Measurements from ENCODE around the gene ZNF101. TPM values are rescaled to one million over a fixed set of nuclear protein-coding genes. Genes with fewer than 3 reads are reported as not detected.
"Not testable (repeated sequence)": the region's sequence is repeated elsewhere in the genome, so short reads cannot be mapped to it uniquely, and the experiment has no call there.

ZNF101 gene
- total and polyA plus RNA-seq, 2 donors: 4.3 to 9.5 TPM

DNA sequence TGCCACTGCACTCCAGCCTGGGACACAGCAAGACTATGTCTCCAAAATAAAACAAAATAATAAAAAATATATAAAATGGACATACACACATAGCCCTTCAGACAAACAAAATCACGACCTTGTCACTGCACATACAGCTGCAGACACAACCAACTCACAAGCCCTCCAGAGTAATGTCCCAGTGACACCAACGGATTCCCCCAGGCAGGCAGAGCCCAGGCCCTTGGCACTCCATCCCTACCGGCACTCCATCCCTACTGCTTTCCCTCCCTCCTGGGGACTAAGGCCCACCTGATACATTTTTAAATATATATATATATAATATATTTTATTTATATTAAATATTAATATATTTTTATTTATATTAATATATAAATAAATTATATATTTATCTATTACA is 18.5 kb downstream of the ZNF101 start:
- 97% methylated on average over 3 of the region's 3 CpGs for WGBS
- Histone ChIP-seq H3K36me3 (ENCODE audit: insufficient read depth) (no peaks in the 10 kb centered on the region), H3K4me1 (ENCODE audit: insufficient read depth) (no peaks in the 10 kb centered on the region), H3K4me3 (ENCODE audit: low read depth, low read length) (no peak overlapping the region), H3K27ac (ENCODE audit: low read depth) (no peak overlapping the region)
- DNase-seq (ENCODE audit: extremely low spot score): no peak

DNA sequence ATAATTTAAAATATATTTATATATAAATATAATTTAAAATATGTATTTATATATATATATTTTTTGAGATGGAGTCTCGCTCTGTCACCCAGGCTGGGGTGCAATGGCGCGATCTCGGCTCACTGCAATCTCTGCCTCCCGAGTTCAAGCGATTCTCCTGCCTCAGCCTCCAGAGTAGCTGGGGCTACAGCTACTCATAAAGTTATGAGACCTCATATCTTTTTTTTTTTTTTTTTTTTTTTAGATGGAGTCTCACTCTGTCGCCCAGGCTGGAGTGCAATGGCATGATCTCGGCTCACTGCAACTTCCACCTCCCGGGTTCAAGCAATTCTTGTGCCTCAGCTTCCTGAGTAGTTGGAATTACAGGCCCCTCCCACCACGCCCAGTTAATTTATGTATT is 20.4 kb downstream of the ZNF101 start:
- WGBS: 97% methylated on average over 10 of the region's 10 CpGs
- not testable (repeated sequence) for H3K4me1 ChIP-seq (ENCODE audit: insufficient read depth); H3K4me3 ChIP-seq (ENCODE audit: low read depth, low read length); H3K36me3 ChIP-seq (ENCODE audit: insufficient read depth); H3K27ac ChIP-seq (ENCODE audit: low read depth); DNase-seq (ENCODE audit: extremely low spot score)

DNA sequence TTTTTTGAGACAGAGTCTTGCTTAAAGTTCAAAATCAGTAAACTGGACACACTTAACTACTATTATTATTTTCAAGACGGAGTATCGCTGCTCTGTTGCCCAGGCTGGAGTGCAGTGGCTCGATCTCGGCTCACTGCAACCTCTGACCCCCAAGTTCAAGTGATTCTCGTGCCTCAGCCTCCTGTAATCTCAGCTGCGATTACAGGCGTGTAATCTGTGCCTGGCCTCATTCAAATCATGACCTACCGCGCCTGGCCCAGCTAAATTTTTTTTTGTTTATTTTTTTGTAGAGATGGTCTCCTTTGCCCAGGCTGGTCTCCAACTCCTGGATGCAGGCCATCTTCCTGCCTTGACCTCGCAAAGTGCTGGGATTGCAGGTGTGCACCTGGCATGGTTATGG is 23.0 kb downstream of the ZNF101 start:
- H3K36me3 ChIP-seq (ENCODE audit: insufficient read depth): no peaks in the 10 kb centered on the region
- DNase-seq (ENCODE audit: extremely low spot score): no peak
- WGBS: 94% methylated on average over 10 of the region's 10 CpGs

DNA sequence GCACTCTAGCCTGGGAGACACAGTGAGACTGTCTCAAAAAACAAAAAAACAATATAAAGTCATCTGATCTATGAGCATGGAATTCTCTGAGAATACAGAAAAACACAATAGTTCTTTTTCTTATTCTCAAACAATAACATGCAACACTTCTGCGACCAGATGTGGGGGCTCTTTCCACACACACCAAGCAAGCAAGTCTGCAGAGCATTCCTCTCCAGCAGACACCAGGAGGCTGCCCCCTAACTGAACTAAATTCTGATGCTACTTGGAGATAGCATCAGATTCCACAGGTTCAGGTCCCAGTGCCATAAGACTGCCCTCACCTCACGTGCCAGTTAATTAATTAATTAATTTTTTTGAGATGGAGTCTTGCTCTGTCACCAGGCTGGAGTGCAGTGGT is 27.7 kb downstream of the ZNF101 start:
- Histone ChIP-seq H3K36me3 (ENCODE audit: insufficient read depth) (no peaks in the 10 kb centered on the region), H3K27ac (ENCODE audit: low read depth) (no peak overlapping the region), H3K4me1 (ENCODE audit: insufficient read depth) (no peaks in the 10 kb centered on the region), H3K4me3 (ENCODE audit: low read depth, low read length) (no peak overlapping the region)
- 67% methylated on average over 2 of the region's 2 CpGs for WGBS
- DNase-seq (ENCODE audit: extremely low spot score): no peak

More for the DNA sequence above, 23.0 kb downstream of the ZNF101 start:
- Histone ChIP-seq H3K4me1 (ENCODE audit: insufficient read depth) (no peaks in the 10 kb centered on the region), H3K4me3 (ENCODE audit: low read depth, low read length) (no peak overlapping the region), H3K27ac (ENCODE audit: low read depth) (no peak overlapping the region)

DNA sequence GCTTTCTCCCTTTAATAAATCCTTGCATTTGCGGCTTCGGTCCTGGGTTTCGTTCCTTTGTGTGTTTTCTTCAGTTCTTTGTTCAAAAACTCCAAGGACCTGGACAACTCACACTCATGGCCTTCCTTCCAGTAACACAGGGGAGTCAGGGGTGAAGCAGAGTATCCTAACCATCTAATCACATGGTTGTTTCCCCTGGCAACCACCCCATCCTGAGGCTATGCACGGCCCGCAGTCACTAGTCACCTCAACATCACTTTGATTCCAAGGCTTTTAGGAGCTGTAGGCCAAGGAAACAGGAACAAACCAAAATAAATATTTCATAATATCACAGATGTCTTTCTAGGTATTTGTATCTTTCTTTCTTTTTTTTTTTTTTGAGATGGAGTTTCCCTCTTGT is 28.9 kb downstream of the ZNF101 start:
- no peaks in the 10 kb centered on the region for H3K36me3 ChIP-seq (ENCODE audit: insufficient read depth)
- 92% methylated on average over 5 of the region's 5 CpGs for WGBS
- no peak for DNase-seq (ENCODE audit: extremely low spot score)
- H3K27ac ChIP-seq (ENCODE audit: low read depth): no peak overlapping the region
- no peak overlapping the region for H3K4me3 ChIP-seq (ENCODE audit: low read depth, low read length)
- H3K4me1 ChIP-seq (ENCODE audit: insufficient read depth): no peaks in the 10 kb centered on the region

DNA sequence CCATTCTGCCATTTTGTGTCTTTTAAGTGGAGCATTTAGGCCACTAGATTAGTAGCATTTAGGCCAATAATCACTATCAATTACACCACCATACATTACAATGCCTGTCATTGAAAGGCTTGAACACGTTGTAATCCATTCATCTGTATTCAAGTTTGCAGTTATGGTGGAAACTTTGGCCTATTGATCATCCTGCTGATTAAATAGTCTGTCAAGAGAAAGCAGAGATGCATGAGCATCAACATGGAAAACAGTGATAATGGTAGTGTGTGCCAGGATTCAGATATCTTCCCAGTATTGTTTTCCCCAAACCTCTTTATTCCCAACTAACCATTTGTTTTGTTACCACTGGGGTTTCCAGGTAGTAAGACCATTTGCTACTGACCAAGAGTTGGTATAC is 31.9 kb downstream of the ZNF101 start:
- H3K4me3 ChIP-seq (ENCODE audit: low read depth, low read length); DNase-seq (ENCODE audit: extremely low spot score); H3K36me3 ChIP-seq (ENCODE audit: insufficient read depth); H3K4me1 ChIP-seq (ENCODE audit: insufficient read depth); H3K27ac ChIP-seq (ENCODE audit: low read depth): not testable (repeated sequence)
- WGBS: 91% methylated on average over 1 of the region's 1 CpG

DNA sequence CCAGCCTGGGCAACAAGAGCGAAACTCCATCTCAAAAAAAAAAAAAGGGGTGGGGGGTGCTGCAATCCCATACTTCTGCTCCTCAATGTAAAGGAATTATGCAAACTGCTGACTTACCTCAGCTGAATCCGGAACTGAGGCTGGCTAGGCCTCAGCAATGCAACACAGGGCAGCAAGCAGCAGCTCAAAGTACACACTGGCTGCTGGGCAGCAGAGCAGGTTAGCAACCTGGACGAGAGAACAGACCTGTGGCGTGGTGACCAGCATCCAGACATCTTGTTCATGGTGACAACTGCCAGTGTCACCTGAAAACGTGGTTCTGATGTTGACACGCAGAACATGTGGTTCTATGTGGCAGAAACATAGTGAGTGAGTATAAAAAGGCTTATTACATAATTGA is 36.2 kb downstream of the ZNF101 start:
- Histone ChIP-seq H3K4me3 (ENCODE audit: low read depth, low read length) (no peak overlapping the region), H3K4me1 (ENCODE audit: insufficient read depth) (no peaks in the 10 kb centered on the region), H3K27ac (ENCODE audit: low read depth) (no peak overlapping the region), H3K36me3 (ENCODE audit: insufficient read depth) (peaks cover 2% of the 10 kb centered on the region)
- 85% methylated on average over 6 of the region's 6 CpGs for WGBS
- no peak for DNase-seq (ENCODE audit: extremely low spot score)

DNA sequence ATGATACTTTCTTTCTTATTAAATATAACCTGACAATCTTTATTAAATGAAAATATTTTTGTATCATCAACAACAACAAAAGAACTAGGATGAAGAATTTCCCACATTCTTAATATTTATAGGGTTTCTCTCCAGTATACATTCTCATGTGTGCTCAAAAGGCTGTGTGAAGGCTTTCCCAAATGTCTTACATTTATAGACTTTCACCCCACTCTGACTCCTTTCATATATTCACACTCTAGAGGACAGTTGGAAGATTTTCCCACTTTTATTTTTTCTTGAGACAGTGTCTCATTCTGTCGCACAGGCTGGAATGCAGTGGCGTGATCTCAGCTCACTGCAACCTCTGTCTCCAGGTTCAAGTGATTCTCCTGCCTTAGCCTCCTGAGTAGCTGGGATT is 41.9 kb downstream of the ZNF101 start:
- Histone ChIP-seq H3K27ac (ENCODE audit: low read depth) (no peak overlapping the region), H3K4me1 (ENCODE audit: insufficient read depth) (no peaks in the 10 kb centered on the region), H3K36me3 (ENCODE audit: insufficient read depth) (peaks cover 25% of the 10 kb centered on the region), H3K4me3 (ENCODE audit: low read depth, low read length) (no peak overlapping the region)
- WGBS: over 99% methylated on average over 2 of the region's 2 CpGs
- DNase-seq (ENCODE audit: extremely low spot score): no peak

DNA sequence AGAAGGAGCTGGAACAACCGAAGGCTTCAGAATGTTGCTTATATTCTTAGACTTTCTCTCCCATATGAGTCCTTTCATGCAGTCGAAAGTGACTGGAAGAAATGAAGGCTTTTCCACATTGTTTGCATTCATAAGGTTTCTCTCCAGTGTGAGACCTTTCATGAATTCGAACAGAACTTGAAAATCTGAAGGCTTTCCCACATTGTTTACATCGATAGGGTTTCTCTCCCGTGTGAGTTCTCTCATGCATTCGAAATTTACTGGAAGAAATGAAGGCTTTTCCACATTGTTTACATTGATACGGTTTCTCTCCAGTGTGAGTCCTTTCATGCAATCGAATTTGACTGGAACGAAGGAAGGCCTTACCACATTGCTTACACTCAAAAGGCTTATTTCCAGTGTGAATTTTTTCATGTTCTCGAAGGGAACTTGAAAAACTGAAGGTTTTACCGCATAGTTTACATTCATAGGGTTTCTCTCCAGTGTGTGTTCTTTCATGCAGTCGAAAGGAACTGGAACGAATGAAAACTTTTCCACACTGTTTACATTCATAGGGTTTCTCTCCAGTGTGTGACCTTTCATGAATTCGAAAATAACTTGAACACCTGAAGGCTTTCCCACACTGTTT is 42.8 kb downstream of the ZNF101 start:
- no peak overlapping the region for H3K4me3 ChIP-seq (ENCODE audit: low read depth, low read length)

DNA sequence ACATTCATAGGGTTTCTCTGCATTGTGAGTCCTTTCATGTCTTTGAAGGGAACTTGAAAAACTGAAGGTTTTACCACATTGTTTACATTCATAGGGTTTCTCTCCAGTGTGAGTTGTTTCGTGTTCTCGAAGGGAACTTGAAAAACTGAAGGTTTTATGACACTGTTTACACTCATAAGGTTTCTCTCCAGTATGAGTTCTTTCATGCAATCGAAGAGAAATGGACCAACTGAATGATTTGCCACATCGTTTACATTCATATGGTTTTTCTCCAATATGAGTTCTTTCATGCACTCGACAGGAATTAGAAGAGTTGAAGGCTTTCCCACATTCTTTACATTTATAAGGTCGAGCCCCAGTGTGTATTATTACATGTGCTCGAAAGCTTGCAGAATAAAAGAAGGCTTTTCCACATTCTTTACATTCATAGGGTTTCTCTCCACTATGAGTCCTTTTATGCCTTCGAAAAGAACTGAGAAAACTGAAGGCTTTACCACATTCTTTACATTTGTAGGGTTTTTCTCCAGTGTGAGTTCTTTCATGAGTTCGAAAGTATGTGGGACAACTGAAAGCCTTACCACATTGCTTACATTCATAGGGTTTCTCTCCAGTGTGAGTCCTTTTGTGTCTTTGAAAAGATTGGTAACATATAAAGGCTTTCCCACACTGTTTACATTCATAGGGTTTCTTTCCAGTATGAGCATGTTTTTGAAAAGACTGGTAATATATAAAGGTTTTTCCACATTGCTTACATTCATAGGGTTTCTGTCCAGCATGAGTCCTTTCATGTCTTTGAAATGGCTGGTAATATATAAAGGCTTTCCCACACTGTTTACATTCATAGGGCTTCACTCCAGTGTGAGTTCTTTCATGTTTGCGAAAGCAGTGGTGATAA is 43.5 kb downstream of the ZNF101 start:
- WGBS: 97% methylated on average over 10 of the region's 10 CpGs
- Histone ChIP-seq H3K27ac (ENCODE audit: low read depth) (no peak overlapping the region), H3K4me1 (ENCODE audit: insufficient read depth) (no peaks in the 10 kb centered on the region), H3K36me3 (ENCODE audit: insufficient read depth) (peaks cover 27% of the 10 kb centered on the region), H3K4me3 (ENCODE audit: low read depth, low read length) (no peak overlapping the region)
- no peak for DNase-seq (ENCODE audit: extremely low spot score)

More for the DNA sequence above, 42.8 kb downstream of the ZNF101 start:
- no peak for DNase-seq (ENCODE audit: extremely low spot score)
- peaks cover 27% of the 10 kb centered on the region for H3K36me3 ChIP-seq (ENCODE audit: insufficient read depth)
- no peak overlapping the region for H3K27ac ChIP-seq (ENCODE audit: low read depth)
- 98% methylated on average over 14 of the region's 14 CpGs for WGBS
- no peaks in the 10 kb centered on the region for H3K4me1 ChIP-seq (ENCODE audit: insufficient read depth)

DNA sequence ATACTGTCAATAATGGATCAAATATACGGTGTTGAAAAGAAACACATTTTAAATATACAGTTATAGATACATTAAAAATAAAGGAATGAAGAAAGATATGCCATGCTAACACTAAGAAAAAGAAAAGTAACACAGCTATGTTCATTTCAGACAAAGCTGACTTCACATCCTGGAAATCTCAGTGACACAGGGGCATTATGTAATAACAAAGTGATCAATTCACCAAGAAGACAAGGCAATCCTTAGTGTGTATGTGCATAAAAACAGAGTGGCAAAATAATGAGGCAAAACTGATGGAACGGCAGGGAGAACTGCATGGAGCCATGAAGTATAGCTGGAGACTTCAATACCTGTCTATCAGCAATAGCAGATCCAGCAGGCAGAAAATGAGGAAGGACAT is 51.2 kb downstream of the ZNF101 start:
- no peak overlapping the region for H3K4me3 ChIP-seq (ENCODE audit: low read depth, low read length)
- H3K4me1 ChIP-seq (ENCODE audit: insufficient read depth): no peaks in the 10 kb centered on the region
- WGBS: 98% methylated on average over 2 of the region's 2 CpGs
- peaks cover 2% of the 10 kb centered on the region for H3K36me3 ChIP-seq (ENCODE audit: insufficient read depth)
- H3K27ac ChIP-seq (ENCODE audit: low read depth): no peak overlapping the region
- no peak for DNase-seq (ENCODE audit: extremely low spot score)

DNA sequence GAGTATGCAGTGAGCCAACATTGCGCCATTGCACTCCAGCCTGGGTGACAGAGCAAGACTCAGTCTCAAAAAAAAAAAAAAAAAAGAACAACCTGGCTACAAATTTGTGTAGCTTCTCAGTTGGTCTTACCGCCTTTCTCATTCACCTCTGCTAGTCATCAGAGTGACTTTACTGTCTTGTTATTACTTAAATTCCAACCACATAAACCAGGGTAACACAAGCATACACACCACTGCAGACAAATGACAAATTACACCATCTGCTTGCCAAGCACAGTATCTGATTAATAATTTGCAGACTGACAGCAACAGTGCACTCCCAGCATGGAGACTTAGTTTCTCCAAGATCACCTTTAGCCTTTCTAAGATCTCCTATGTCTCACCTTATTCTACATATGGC is 53.3 kb downstream of the ZNF101 start:
- no peak for DNase-seq (ENCODE audit: extremely low spot score)
- Histone ChIP-seq H3K4me3 (ENCODE audit: low read depth, low read length) (no peak overlapping the region), H3K4me1 (ENCODE audit: insufficient read depth) (no peaks in the 10 kb centered on the region), H3K27ac (ENCODE audit: low read depth) (no peak overlapping the region), H3K36me3 (ENCODE audit: insufficient read depth) (no peaks in the 10 kb centered on the region)
- WGBS: 98% methylated on average over 2 of the region's 2 CpGs

DNA sequence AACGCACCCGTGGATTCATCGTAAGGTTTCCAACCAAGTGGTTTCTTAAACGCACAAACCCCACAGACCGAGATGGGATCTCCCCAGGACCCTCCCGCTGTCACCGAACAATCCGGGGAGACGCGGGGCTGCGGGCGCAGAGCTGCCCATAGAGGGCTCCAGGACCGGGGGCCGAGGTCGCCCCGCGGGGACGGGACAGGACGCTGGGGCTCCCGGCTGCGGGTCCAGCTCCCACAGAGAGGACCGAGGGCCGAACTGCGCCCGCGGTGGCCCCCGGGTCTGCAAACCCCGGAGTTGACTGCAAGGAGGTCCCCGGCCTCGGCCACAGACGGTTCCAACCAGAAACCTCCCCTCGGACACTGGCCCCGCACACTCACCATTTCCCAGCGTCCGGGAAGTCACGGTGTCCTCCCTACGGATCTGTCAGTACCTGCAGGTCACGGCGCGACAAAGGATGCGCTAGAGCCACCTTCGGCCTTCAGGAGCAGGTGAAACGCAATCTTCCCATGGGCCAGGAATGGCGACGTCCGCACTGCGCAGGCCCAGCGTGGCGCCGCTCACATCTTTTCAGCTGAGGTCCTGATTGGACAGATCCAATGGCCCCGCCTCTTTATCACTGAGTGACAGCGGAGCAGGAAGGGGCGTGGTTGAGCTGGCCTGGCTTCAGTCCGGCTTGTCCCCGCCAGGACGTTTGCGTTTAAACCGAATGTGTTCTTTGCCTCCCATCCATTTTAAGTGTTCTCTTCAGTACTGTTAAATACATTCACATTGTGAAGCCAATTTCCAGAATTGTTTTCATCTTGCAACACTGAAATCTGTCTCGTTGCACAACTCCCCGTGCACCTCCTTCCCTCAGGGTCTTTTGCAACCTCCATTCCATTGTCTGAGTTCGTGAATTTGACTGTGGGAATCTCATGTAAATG is 64.2 kb downstream of the ZNF101 start, which contains the start of gene ZNF14:
TSS of gene ZNF14 (minus strand) at position 534 of the 923 bp plus-strand sequence. CDS start at position 380, 154 bp downstream.
- Histone ChIP-seq H3K27ac (ENCODE audit: low read depth) (peak within 1 kb of the TSS; percentile 48), H3K36me3 (ENCODE audit: insufficient read depth) (no peaks in the 10 kb centered on the region), H3K4me1 (ENCODE audit: insufficient read depth) (no peaks in the 10 kb centered on the region), H3K4me3 (ENCODE audit: low read depth, low read length) (peak within 1 kb of the TSS; percentile 91)
- peak; percentile 87 for DNase-seq (ENCODE audit: extremely low spot score)
- WGBS: under 1% methylated on average over 61 of the region's 61 CpGs

Measured in urinary bladder (tissue), 4 donors.